ENCODE data around the gene SFTPB.
"Not testable (repeated sequence)": the region's sequence is repeated elsewhere in the genome, so short reads cannot be mapped to it uniquely, and the experiment has no call there.

The SFTPB gene

GRCh38 chr2:85675427-85675826 is 7.4 kb upstream of the SFTPB start:
- no peak for DNase-seq

- no peak for DNase-seq
Measured at GRCh38 chr2:85674417-85674816, 6.4 kb upstream of the SFTPB start.

- DNase-seq = no peak
Measured at GRCh38 chr2:85673716-85674375, 5.8 kb upstream of the SFTPB start.

- no peak for DNase-seq
Measured at GRCh38 chr2:85672456-85672855, 4.5 kb upstream of the SFTPB start.

- DNase-seq = not testable (repeated sequence)
Measured at GRCh38 chr2:85670416-85670815, 2.4 kb upstream of the SFTPB start.

GRCh38 chr2:85669549-85669948 is 1.6 kb upstream of the SFTPB start:
- no peak for DNase-seq

GRCh38 chr2:85668857-85669142 is 801 bp upstream of the SFTPB start:
- no peak for DNase-seq

GRCh38 chr2:85667561-85668008 is 414 bp downstream of the SFTPB start:
- DNase-seq = no peak

- no peak for DNase-seq
Measured at GRCh38 chr2:85666435-85667316, 1.3 kb downstream of the SFTPB start.

- no peak for DNase-seq
Measured at GRCh38 chr2:85666016-85666415, 2.0 kb downstream of the SFTPB start.

- no peak for DNase-seq
Measured at GRCh38 chr2:85665264-85665937, 2.6 kb downstream of the SFTPB start.

- DNase-seq = no peak
Measured at GRCh38 chr2:85663594-85664565, 4.1 kb downstream of the SFTPB start.

- DNase-seq = no peak
Measured at GRCh38 chr2:85662899-85663593, 5.0 kb downstream of the SFTPB start.

GRCh38 chr2:85661139-85661858 is 6.7 kb downstream of the SFTPB start:
- DNase-seq = no peak

GRCh38 chr2:85660725-85661124 is 7.3 kb downstream of the SFTPB start:
- DNase-seq = no peak

GRCh38 chr2:85660301-85660700 is 7.7 kb downstream of the SFTPB start:
- not testable (repeated sequence) for DNase-seq

GRCh38 chr2:85659324-85659981 is 8.5 kb downstream of the SFTPB start:
- DNase-seq = no peak

- not testable (repeated sequence) for DNase-seq
Measured at GRCh38 chr2:85657399-85657798, 10.6 kb downstream of the SFTPB start.

GRCh38 chr2:85656468-85656867 is 11.5 kb downstream of the SFTPB start:
- no peak for DNase-seq

GRCh38 chr2:85655961-85656417 is 12.0 kb downstream of the SFTPB start:
- no peak for DNase-seq

- DNase-seq = no peak
Measured at GRCh38 chr2:85653996-85654395, 14.0 kb downstream of the SFTPB start.
